OCI-LY7 (cell line): Measurements from ENCODE around the gene C10orf95. TPM values are rescaled to one million over a fixed set of nuclear protein-coding genes. Genes with fewer than 3 reads are reported as not detected.
"Not testable (repeated sequence)": the region's sequence is repeated elsewhere in the genome, so short reads cannot be mapped to it uniquely, and the experiment has no call there.

ENCODE experiments used
- BruUV-seq: library from RNA; stranded (reverse); fragments of 400-500 nt; replicated peaks from 2 replicates; lab custom pipeline; 2021; lab: Mats Ljungman, UMichigan
- CTCF ChIA-PET: fragments of 300-600 bp; sonication (Branson Sonifier 250); formaldehyde crosslinking; loops from one replicate; lab custom pipeline; 2022; ENCODE audit warnings: antibody characterized with exemption; ENCODE audit not compliant: unreplicated experiment; lab: Charles Lee
- POLR2A ChIA-PET: fragments of 300-600 bp; sonication (Branson Sonifier 250); formaldehyde crosslinking; loops from one replicate; lab custom pipeline; 2022; ENCODE audit warnings: antibody characterized with exemption; lab: Charles Lee
- DNase-seq: peaks from one replicate; pipeline ENCODE4 v3.0.0-alpha.2; 2015; ENCODE audit warnings: low spot score
- H2AFZ ChIP-seq: fragments of 200-600 bp; sonication (generic), shearing (Covaris generic); 2 replicates; pipeline ENCODE4 v1.6.1; 2014; ENCODE audit warnings: mild to moderate bottlenecking, antibody characterized with exemption, low read length, moderate library complexity
- H3K27ac ChIP-seq: fragments of 200-600 bp; sonication (generic); 2 replicates; pipeline ENCODE4 v1.5.1; 2014; ENCODE audit warnings: mixed run types, low read depth, mild to moderate bottlenecking, moderate library complexity, low read length, inconsistent platforms; ENCODE audit not compliant: poor library complexity, severe bottlenecking
- H3K36me3 ChIP-seq: fragments of 200-600 bp; sonication (generic); 2 replicates; pipeline ENCODE4 v1.6.1; 2014; ENCODE audit warnings: mild to moderate bottlenecking, antibody characterized with exemption, low read length, moderate library complexity, mixed read lengths; ENCODE audit not compliant: insufficient read depth
- H3K4me1 ChIP-seq: fragments of 200-600 bp; sonication (generic); 2 replicates; pipeline ENCODE4 v1.5.1; 2014; ENCODE audit warnings: mild to moderate bottlenecking, low read length; ENCODE audit not compliant: insufficient read depth, poor library complexity, severe bottlenecking
- H3K4me2 ChIP-seq: fragments of 200-600 bp; sonication (generic); 2 replicates; pipeline ENCODE4 v1.6.1; 2014; ENCODE audit warnings: mild to moderate bottlenecking, low read length
- H3K4me3 ChIP-seq: fragments of 200-600 bp; sonication (generic); 2 replicates; pipeline ENCODE4 v1.5.1; 2014; ENCODE audit warnings: mild to moderate bottlenecking, low read depth, low read length; ENCODE audit not compliant: poor library complexity, severe bottlenecking
- H3K79me2 ChIP-seq: fragments of 200-600 bp; sonication (generic); 2 replicates; pipeline ENCODE4 v1.6.1; 2016; ENCODE audit warnings: low read depth, mild to moderate bottlenecking, low read length, moderate library complexity, mixed read lengths; ENCODE audit not compliant: insufficient read depth
- H3K9me2 ChIP-seq: fragments of 200-600 bp; sonication (generic); 2 replicates; pipeline ENCODE4 v1.6.1; 2016; ENCODE audit warnings: mild to moderate bottlenecking, low read length, mixed read lengths; ENCODE audit not compliant: insufficient read depth
- H3K9me3 ChIP-seq: fragments of 200-600 bp; sonication (generic); 2 replicates; pipeline ENCODE4 v1.6.1; 2014; ENCODE audit warnings: mild to moderate bottlenecking, mixed run types, low read length, mixed read lengths
- H4K20me1 ChIP-seq: fragments of 200-600 bp; sonication (generic); 2 replicates; pipeline ENCODE4 v1.6.1; 2014; ENCODE audit warnings: mild to moderate bottlenecking, antibody characterized with exemption, low read length, moderate library complexity, mixed read lengths; ENCODE audit not compliant: insufficient read depth
- CTCF ChIP-seq: fragments of 200-600 bp; sonication (generic); conservative IDR thresholded peaks from 2 replicates; pipeline ENCODE4 v1.5.1; 2014; ENCODE audit warnings: mild to moderate bottlenecking, antibody characterized with exemption, low read length, moderate library complexity, mixed read lengths
- EZH2phosphoT487 ChIP-seq: fragments of 200-600 bp; sonication (generic); IDR thresholded peaks from 2 replicates; pipeline ENCODE4 v1.6.1; 2018; ENCODE audit warnings: low read depth, borderline replicate concordance, mild to moderate bottlenecking, mixed run types, antibody characterized with exemption, low read length, moderate library complexity, mixed read lengths
- intact Hi-C: fragments of 100-400 bp; cut with micrococcal nuclease; formaldehyde crosslinking; loops from one replicate; pipeline ENCODE4 v1.10.0; 2022; ENCODE audit not compliant: unreplicated experiment
- total RNA-seq, 2 experiments: library from RNA; depleted of rRNA in 1 of 2; stranded (reverse); fragments of >200 nt in 1 of 2; shearing (Covaris generic) in 1 of 2; gene quantifications; 2 replicates each; pipeline ENCODE4 v1.2.3, GENCODE V29; 2014 to 2022

C10orf95 gene
- total RNA-seq, 2 experiments from 2014 or later = 0.67 to 3.3 TPM

DNA sequence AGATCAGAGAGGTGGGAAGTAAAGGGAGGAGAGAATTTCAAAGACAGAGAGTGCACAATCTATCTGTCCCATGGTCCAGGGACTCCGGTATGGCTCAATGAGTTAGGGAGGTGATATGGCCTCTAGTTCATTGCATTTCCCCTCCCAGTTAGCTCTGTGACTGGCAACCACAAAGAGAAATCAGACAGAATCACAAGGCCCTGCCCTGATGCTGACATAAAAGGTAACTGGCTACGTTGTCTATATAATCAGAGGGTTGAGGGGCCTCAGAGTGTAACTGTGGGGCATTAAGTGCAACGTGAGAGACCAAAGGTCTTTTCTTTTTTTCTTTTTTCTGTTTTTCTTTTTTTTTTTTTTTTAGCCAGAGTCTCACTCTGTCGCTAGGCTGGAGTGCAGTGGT, 7.3 kb upstream of the C10orf95 start:
- POLR2A ChIA-PET = interaction anchor here (0.6 kb wide), 1 partner anchor 9 kb away, joined by 5 read pairs; no protein-coding TSS in a partner anchor
- DNase-seq = no peak
- no TSS peak for BruUV-seq
- intact Hi-C loops = no loop called here
- H3K9me3 ChIP-seq = no peaks in the 10 kb centered on the region
- H3K9me2 ChIP-seq = no peaks in the 10 kb centered on the region
- H4K20me1 ChIP-seq = no peaks in the 10 kb centered on the region
- no peak overlapping the region for H3K4me2 ChIP-seq
- peaks cover 15% of the 10 kb centered on the region; the same call in 1 of the 2 replicates for H3K79me2 ChIP-seq
- H3K36me3 ChIP-seq = peaks cover 18% of the 10 kb centered on the region
- no peak overlapping the region for H3K4me3 ChIP-seq
- CTCF ChIA-PET = no interaction called here
- H3K4me1 ChIP-seq = peaks cover 25% of the 10 kb centered on the region
- no peak for TF ChIP-seq EZH2phosphoT487
- no peak overlapping the region for H3K27ac ChIP-seq
- H2AFZ ChIP-seq = no peak overlapping the region

GRCh38 chr10:102457591-102458150, 6.3 kb upstream of the C10orf95 start:
- no peak for DNase-seq
- no peaks in the 10 kb centered on the region for H4K20me1 ChIP-seq
- no TSS peak for BruUV-seq
- intact Hi-C loops = no loop called here
- H3K27ac ChIP-seq = no peak overlapping the region
- peaks cover 28% of the 10 kb centered on the region for H3K36me3 ChIP-seq
- H3K79me2 ChIP-seq = peaks cover 12% of the 10 kb centered on the region; the same call in 1 of the 2 replicates
- peaks cover 23% of the 10 kb centered on the region for H3K4me1 ChIP-seq
- no peak overlapping the region for H3K4me3 ChIP-seq
- no peak for TF ChIP-seq CTCF
- no peak for TF ChIP-seq EZH2phosphoT487
- ChIA-PET CTCF (no interaction called here), POLR2A (interaction anchor here (0.8 kb wide), 1 partner anchor 8 kb away, joined by 4 read pairs; no protein-coding TSS in a partner anchor)
- H3K9me3 ChIP-seq = no peaks in the 10 kb centered on the region
- H3K9me2 ChIP-seq = no peaks in the 10 kb centered on the region
- H2AFZ ChIP-seq = no peak overlapping the region
- H3K4me2 ChIP-seq = no peak overlapping the region

DNA sequence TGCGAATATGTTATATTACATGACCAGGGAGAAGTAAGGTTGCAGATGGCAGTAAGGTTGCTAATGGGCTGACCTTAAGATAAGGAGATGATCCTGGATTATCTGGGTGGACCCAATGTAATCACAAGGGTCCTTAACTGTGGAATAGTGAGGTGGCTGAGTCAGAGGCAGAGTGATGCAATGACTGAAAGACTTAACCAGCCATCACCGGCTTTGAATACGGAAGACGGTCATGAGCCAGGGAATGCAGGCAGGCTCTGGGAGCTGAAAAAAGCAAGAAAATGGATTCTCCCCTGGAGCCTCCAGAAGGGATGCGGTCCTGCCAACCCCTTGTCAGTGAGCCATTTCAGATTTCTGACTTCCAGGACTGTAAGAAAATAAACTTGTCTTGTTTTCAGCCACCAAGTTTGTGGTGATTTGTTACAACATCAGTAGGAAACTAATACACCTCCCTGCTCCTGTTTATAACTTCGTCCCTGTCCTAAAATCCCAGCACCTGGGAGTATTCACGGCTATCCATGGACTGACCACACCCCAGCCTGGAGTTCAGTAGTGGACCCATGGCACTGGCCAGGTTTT, 4.6 kb upstream of the C10orf95 start:
- ChIA-PET POLR2A (no interaction called here), CTCF (no interaction called here)
- TF ChIP-seq CTCF (no peak), EZH2phosphoT487 (no peak)
- Histone ChIP-seq H2AFZ (no peak overlapping the region), H3K9me2 (no peaks in the 10 kb centered on the region), H3K4me3 (no peak overlapping the region), H3K4me2 (no peak overlapping the region), H3K27ac (no peak overlapping the region), H3K9me3 (no peaks in the 10 kb centered on the region), H4K20me1 (no peaks in the 10 kb centered on the region), H3K79me2 (peaks cover 11% of the 10 kb centered on the region), H3K4me1 (peaks cover 24% of the 10 kb centered on the region), H3K36me3 (peaks cover 45% of the 10 kb centered on the region)
- no peak for DNase-seq
- BruUV-seq = TSS peak; percentile 64
- intact Hi-C loops = no loop called here

- DNase-seq, BruUV-seq, H3K9me2 ChIP-seq, H4K20me1 ChIP-seq, H3K4me2 ChIP-seq, H3K27ac ChIP-seq, POLR2A ChIA-PET, H3K4me3 ChIP-seq, CTCF ChIA-PET, H2AFZ ChIP-seq, H3K9me3 ChIP-seq: not testable (repeated sequence)
- Histone ChIP-seq H3K79me2 (peaks cover 13% of the 10 kb centered on the region), H3K4me1 (peaks cover 18% of the 10 kb centered on the region), H3K36me3 (peaks cover 47% of the 10 kb centered on the region)
- intact Hi-C loops = loop anchor here (5.0 kb wide), 1 partner anchor 192 kb away; no protein-coding TSS in a partner anchor
These were observed 3.5 kb upstream of the C10orf95 start for GRCh38 chr10:102454662-102455487.
